SK-N-SH (cell line): Measurements from ENCODE around the gene CALML3. TPM values are rescaled to one million over a fixed set of nuclear protein-coding genes. Genes with fewer than 3 reads are reported as not detected.
A peak's percentile ranks its signal among the peaks of the same experiment; 100 is the strongest.

ENCODE experiments used
- CTCF ChIA-PET: fragments of 300-600, 350-600 bp; formaldehyde crosslinking; extraction: SDS; loops from one replicate; lab custom pipeline; 2021; lab: Yijun Ruan, JAX
- POLR2A ChIA-PET: fragments of 350-600 bp; sonication (Branson Sonifier 250); formaldehyde crosslinking; extraction: SDS; loops from one replicate; lab custom pipeline; 2020; ENCODE audit warnings: antibody characterized with exemption, inconsistent platforms; lab: Yijun Ruan, JAX
- DNase-seq: peaks from one replicate; pipeline ENCODE4 v3.0.0; 2012
- H2AFZ ChIP-seq: fragments of 200-600 bp; sonication (generic); 2 replicates; pipeline ENCODE4 v1.8.1; 2016; ENCODE audit warnings: antibody characterized with exemption, mild to moderate bottlenecking, low read depth
- H3F3A ChIP-seq: fragments of 200-600 bp; sonication (generic); replicated peaks from 2 replicates; pipeline ENCODE3; 2016; ENCODE audit warnings: antibody characterized with exemption, mild to moderate bottlenecking; ENCODE audit not compliant: insufficient read depth
- H3K27ac ChIP-seq, 2 experiments: fragments of 200-500 bp in 1 of 2; fragments of 200-600 bp in 1 of 2; sonication (Bioruptor generic) in 1 of 2; sonication (generic), shearing (Covaris generic) in 1 of 2; 2 replicates each; pipeline versions ENCODE4 v1.5.1 to v1.6.1; 2014 to 2016; ENCODE audit warnings: low read depth in 2 of 2, inconsistent platforms in 1 of 2, low read length in 1 of 2, mild to moderate bottlenecking in 1 of 2, mixed read lengths in 1 of 2
- H3K27me3 ChIP-seq: fragments of 200-600 bp; sonication (generic), shearing (Covaris generic); 2 replicates; pipeline ENCODE4 v1.6.1; 2016; ENCODE audit warnings: mixed run types; ENCODE audit not compliant: insufficient read depth
- H3K36me3 ChIP-seq, 2 experiments: fragments of 200-500 bp in 1 of 2; fragments of 200-600 bp in 1 of 2; sonication (Bioruptor generic) in 1 of 2; sonication (generic) in 1 of 2; replicated peaks in 1 of 2; 2 replicates each; pipeline versions ENCODE3 to v1.5.1; 2014 to 2016; ENCODE audit warnings: low read length in 1 of 2, mild to moderate bottlenecking in 1 of 2; ENCODE audit not compliant: insufficient read depth in 2 of 2, control insufficient read depth in 1 of 2
- H3K4me1 ChIP-seq, 2 experiments: fragments of 200-500 bp in 1 of 2; fragments of 200-600 bp in 1 of 2; sonication (Bioruptor generic) in 1 of 2; sonication (generic), shearing (Covaris generic) in 1 of 2; 2 replicates each; pipeline versions ENCODE4 v1.5.1 to v1.6.1; 2014 to 2016; ENCODE audit warnings: low read depth in 1 of 2, low read length in 1 of 2, mixed run types in 1 of 2; ENCODE audit not compliant: insufficient read depth in 2 of 2, control insufficient read depth in 1 of 2
- H3K4me2 ChIP-seq: fragments of 200-600 bp; sonication (generic), shearing (Covaris generic); 2 replicates; pipeline ENCODE4 v1.6.1; 2017; ENCODE audit warnings: mixed run types
- H3K4me3 ChIP-seq, 2 experiments: fragments of 200-500 bp in 1 of 2; fragments of 200-600 bp in 1 of 2; sonication (Bioruptor generic) in 1 of 2; sonication (generic), shearing (Covaris generic) in 1 of 2; 2 replicates each; pipeline versions ENCODE4 v1.5.1 to v1.8.1; 2014 to 2016; ENCODE audit warnings: low read depth in 2 of 2, inconsistent platforms in 1 of 2, low read length in 1 of 2, mild to moderate bottlenecking in 1 of 2, mixed read lengths in 1 of 2, moderate library complexity in 1 of 2
- H3K79me2 ChIP-seq: fragments of 200-600 bp; sonication (generic); 2 replicates; pipeline ENCODE4 v1.8.1; 2017; ENCODE audit warnings: mild to moderate bottlenecking; ENCODE audit not compliant: insufficient read depth
- H3K9ac ChIP-seq: fragments of 200-600 bp; sonication (generic); 2 replicates; pipeline ENCODE4 v1.6.1; 2017; ENCODE audit warnings: mixed run types
- H3K9me2 ChIP-seq: fragments of 200-600 bp; sonication (generic); 2 replicates; pipeline ENCODE4 v1.6.1; 2017; ENCODE audit warnings: mixed run types
- H3K9me3 ChIP-seq: fragments of 200-600 bp; sonication (generic); 2 replicates; pipeline ENCODE4 v1.6.1; 2017; ENCODE audit warnings: mixed run types, mild to moderate bottlenecking, moderate library complexity
- H4K20me1 ChIP-seq: fragments of 200-600 bp; sonication (generic); 2 replicates; pipeline ENCODE4 v1.6.1; 2017; ENCODE audit warnings: mild to moderate bottlenecking, mixed run types; ENCODE audit not compliant: insufficient read depth
- ELF1 ChIP-seq: IDR thresholded peaks from 2 replicates; pipeline ENCODE4 v1.4.0; 2012
- EZH2phosphoT487 ChIP-seq: fragments of 200-600 bp; sonication (generic); IDR thresholded peaks from 2 replicates; pipeline ENCODE4 v1.6.1; 2017; ENCODE audit warnings: low read depth, mixed run types, mild to moderate bottlenecking, antibody characterized with exemption, moderate library complexity, borderline replicate concordance
- FOXM1 ChIP-seq: IDR thresholded peaks from 2 replicates; pipeline ENCODE4 v1.4.0; 2012; ENCODE audit warnings: low read depth, mild to moderate bottlenecking
- GABPA ChIP-seq: IDR thresholded peaks from 2 replicates; pipeline ENCODE4 v1.4.0; 2012; ENCODE audit warnings: low read depth, mild to moderate bottlenecking
- MXI1 ChIP-seq: IDR thresholded peaks from 2 replicates; pipeline ENCODE4 v1.6.1; 2012; ENCODE audit warnings: mild to moderate bottlenecking, low read depth, low read length, improper control_type of control experiment
- NRF1 ChIP-seq: IDR thresholded peaks from 2 replicates; pipeline ENCODE4 v1.6.1; 2012; ENCODE audit warnings: low read depth, mild to moderate bottlenecking, low read length
- PBX3 ChIP-seq: IDR thresholded peaks from 2 replicates; pipeline ENCODE4; 2012
- SIN3A ChIP-seq: IDR thresholded peaks from 2 replicates; pipeline ENCODE4 v1.6.1; 2012; ENCODE audit warnings: low read depth, mild to moderate bottlenecking, low read length, moderate library complexity, borderline replicate concordance
- TCF12 ChIP-seq: IDR thresholded peaks from 2 replicates; pipeline ENCODE4 v1.4.0; 2012
- USF1 ChIP-seq: IDR thresholded peaks from 2 replicates; pipeline ENCODE4 v1.4.0; 2012; ENCODE audit warnings: low read depth, borderline replicate concordance
- WGBS: methylation state at CpG from one replicate; pipeline ENCODE4 v1.1.6; 2017; ENCODE audit warnings: low lambda C conversion rate; 5-methylcytosine and 5-hydroxymethylcytosine counted together
- polyA plus RNA-seq, 3 experiments: library from polyadenylated mRNA; depleted of rRNA; stranded (reverse); fragments of >200 nt; gene quantifications; 2 replicates each; pipeline ENCODE4 v1.2.3, GENCODE V29; 2012

Gene CALML3
- polyA plus RNA-seq, 1 of the 3 experiments (the other 2 are of a cell fraction) = not detected

DNA sequence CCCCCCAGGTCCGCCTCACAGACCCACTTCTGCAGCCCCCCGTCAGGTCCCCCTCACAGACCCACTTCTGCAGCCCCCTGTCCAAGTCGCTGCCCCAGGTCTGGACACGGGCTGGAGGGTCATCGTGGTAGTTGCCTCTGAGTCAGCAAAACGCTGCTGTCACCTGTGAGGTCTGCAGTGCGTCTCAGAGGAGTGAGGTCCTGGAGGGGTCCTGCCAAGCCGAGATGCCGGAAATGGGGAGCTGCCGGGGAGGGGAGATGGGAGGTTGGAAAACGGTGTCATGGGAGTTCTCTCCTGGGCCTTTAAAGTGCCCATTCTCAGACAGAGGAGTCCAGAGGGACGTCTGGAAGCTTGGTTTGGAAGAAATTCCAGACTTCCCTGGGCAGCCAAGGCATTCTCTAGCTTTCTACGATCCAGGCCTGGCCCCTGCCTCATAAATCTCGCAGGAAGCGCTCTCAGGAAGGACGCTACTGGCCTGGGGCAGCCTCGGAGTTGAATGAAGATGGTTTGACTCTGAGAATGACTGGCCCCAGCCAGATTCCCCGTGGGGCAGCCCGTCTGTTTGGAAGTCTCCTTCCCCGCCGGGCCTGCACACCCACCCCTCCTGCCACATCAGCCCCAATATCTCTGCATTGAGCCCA, 38.7 kb downstream of the CALML3 start:
- TF ChIP-seq PBX3 (peak; percentile 25; the same call in 1 of the 2 replicates), USF1 (no peak), TCF12 (peak; percentile 39; the same call in 1 of the 2 replicates), NRF1 (no peak)
- H4K20me1 ChIP-seq = no peaks in the 10 kb centered on the region
- no peak overlapping the region for H3K27ac ChIP-seq
- DNase-seq = no peak
- no peak overlapping the region for H3K9ac ChIP-seq
- H3K36me3 ChIP-seq = no peaks in the 10 kb centered on the region
- H3K79me2 ChIP-seq = no peaks in the 10 kb centered on the region
- 73% methylated on average over 17 of the region's 21 CpGs for WGBS
- POLR2A ChIA-PET = no interaction called here
- no peaks in the 10 kb centered on the region for H3K9me2 ChIP-seq
- no peak overlapping the region for H3K4me2 ChIP-seq
- no peaks in the 10 kb centered on the region for H3K27me3 ChIP-seq
- H3K4me1 ChIP-seq = peaks cover 3 to 18% of the 10 kb centered on the region in 2 experiments; a peak in 2 of 4 replicates
- H3K9me3 ChIP-seq = no peaks in the 10 kb centered on the region
- no peak overlapping the region for H3K4me3 ChIP-seq
- H3F3A ChIP-seq = peaks cover 7% of the 10 kb centered on the region
- H2AFZ ChIP-seq = no peak overlapping the region
- CTCF ChIA-PET = interaction anchor here (1.0 to 1.7 kb wide), 4 partner anchors 32 to 121 kb away, joined by 3 to 5 read pairs (median 4); no protein-coding TSS in a partner anchor

- no peak for TF ChIP-seq MXI1
- TF ChIP-seq EZH2phosphoT487 = no peak
- TF ChIP-seq GABPA = no peak
- no peak for TF ChIP-seq FOXM1
- TF ChIP-seq ELF1 = no peak
- TF ChIP-seq SIN3A = no peak
- ChIA-PET CTCF (interaction anchor here (1.7 kb wide), 1 partner anchor 110 kb away, joined by 5 read pairs; no protein-coding TSS in a partner anchor), POLR2A (no interaction called here)
- Histone ChIP-seq H3K4me2 (no peak overlapping the region), H3K27me3 (no peaks in the 10 kb centered on the region), H3K9ac (no peak overlapping the region), H3K79me2 (no peaks in the 10 kb centered on the region), H3K9me3 (no peaks in the 10 kb centered on the region), H3F3A (peaks cover 7% of the 10 kb centered on the region), H2AFZ (no peak overlapping the region), H4K20me1 (no peaks in the 10 kb centered on the region), H3K4me1 (peaks cover 3 to 14% of the 10 kb centered on the region in 2 experiments; a peak in 2 of 4 replicates), H3K9me2 (no peaks in the 10 kb centered on the region), H3K27ac (no peak overlapping the region), H3K4me3 (no peak overlapping the region), H3K36me3 (no peaks in the 10 kb centered on the region)
- 82% methylated on average over 15 of the region's 18 CpGs for WGBS
- no peak for DNase-seq
Observed at GRCh38 chr10:5563991-5564536, 39.3 kb downstream of the CALML3 start.
